HG02870 (cell line): ENCODE measurements around the gene TTC3.
A peak's percentile ranks its signal among the peaks of the same experiment; 100 is the strongest.
"Not testable (repeated sequence)": the region's sequence is repeated elsewhere in the genome, so short reads cannot be mapped to it uniquely, and the experiment has no call there.

Experiments
- ATAC-seq: cut with Tn5 transposase; IDR thresholded peaks from one replicate; pipeline ENCODE4 v1.9.1; 2021; ENCODE audit warnings: mild to moderate bottlenecking, moderate library complexity; ENCODE audit not compliant: unreplicated experiment

Gene TTC3, protein sequence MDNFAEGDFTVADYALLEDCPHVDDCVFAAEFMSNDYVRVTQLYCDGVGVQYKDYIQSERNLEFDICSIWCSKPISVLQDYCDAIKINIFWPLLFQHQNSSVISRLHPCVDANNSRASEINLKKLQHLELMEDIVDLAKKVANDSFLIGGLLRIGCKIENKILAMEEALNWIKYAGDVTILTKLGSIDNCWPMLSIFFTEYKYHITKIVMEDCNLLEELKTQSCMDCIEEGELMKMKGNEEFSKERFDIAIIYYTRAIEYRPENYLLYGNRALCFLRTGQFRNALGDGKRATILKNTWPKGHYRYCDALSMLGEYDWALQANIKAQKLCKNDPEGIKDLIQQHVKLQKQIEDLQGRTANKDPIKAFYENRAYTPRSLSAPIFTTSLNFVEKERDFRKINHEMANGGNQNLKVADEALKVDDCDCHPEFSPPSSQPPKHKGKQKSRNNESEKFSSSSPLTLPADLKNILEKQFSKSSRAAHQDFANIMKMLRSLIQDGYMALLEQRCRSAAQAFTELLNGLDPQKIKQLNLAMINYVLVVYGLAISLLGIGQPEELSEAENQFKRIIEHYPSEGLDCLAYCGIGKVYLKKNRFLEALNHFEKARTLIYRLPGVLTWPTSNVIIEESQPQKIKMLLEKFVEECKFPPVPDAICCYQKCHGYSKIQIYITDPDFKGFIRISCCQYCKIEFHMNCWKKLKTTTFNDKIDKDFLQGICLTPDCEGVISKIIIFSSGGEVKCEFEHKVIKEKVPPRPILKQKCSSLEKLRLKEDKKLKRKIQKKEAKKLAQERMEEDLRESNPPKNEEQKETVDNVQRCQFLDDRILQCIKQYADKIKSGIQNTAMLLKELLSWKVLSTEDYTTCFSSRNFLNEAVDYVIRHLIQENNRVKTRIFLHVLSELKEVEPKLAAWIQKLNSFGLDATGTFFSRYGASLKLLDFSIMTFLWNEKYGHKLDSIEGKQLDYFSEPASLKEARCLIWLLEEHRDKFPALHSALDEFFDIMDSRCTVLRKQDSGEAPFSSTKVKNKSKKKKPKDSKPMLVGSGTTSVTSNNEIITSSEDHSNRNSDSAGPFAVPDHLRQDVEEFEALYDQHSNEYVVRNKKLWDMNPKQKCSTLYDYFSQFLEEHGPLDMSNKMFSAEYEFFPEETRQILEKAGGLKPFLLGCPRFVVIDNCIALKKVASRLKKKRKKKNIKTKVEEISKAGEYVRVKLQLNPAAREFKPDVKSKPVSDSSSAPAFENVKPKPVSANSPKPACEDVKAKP (N-terminal part only)

DNA sequence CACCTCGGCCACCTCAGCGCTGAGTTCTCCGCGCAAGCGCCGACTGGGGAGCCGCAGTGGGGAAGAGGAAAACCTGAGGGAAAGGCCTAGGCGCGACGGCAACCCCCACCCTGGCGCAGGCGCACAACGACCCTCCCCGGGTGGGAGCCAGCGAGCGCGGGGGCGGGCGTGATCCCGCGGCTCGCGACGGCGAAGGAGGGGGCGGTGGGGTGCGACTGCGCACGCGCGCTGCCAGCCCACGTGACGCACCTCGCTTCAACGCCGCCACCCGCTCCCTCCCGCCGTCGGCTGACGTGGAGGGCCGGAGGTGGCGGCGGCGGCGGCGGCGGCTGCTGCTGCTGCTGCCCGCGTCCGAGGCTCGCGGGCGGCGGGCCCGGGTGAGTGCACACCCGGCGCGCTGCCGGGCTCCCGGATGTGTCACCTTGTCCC is at the start of gene TTC3, which contains the start of gene PIGP:
Gene TTC3 (plus strand): TSS at position 267 of the 429 bp plus-strand sequence. CDS start 14,004 bp downstream, outside the sequence.
Gene PIGP (minus strand): TSS at position 84 of the 429 bp plus-strand sequence. CDS start 556 bp downstream, outside the sequence.
- ATAC-seq = peak; percentile 62

DNA sequence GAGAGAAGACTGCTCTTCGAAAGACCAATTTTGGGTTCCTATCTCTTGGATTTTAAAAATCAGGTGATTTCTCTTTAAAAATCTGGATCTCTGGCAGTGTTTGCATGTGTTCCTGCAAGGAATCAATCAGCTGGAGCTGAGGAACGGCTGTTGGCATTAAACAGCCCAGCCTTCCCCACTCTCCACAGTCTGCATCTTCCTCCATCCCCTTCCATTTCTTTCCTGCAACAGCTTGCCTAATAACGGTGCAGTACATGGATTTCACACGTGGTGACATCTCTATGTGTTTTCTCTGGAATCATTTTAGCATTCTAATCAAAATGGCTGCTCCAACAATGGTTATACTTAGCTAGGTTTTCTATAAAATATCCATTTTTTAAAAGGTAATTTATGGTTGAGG is 46.6 kb upstream of the TTC3 start:
- no peak for ATAC-seq

DNA sequence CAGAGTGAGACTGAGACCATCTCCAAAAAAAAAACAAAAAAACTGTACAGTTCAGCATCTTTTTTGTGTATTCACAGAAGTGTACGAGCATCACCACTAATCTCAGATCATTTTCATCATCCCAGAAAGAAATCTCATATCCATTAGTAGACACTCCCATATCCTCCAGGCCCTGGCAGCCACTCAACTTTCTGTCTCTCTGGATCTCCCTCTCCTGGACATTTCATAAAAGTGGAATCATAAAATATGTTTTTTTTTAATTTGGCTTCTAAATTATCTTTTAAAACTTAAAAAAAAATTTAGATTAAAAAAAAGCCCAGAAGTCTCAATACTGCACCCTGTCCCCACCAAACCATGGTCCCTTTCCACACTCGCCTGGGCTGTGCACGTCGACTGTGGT is 44.5 kb upstream of the TTC3 start:
- ATAC-seq = no peak

DNA sequence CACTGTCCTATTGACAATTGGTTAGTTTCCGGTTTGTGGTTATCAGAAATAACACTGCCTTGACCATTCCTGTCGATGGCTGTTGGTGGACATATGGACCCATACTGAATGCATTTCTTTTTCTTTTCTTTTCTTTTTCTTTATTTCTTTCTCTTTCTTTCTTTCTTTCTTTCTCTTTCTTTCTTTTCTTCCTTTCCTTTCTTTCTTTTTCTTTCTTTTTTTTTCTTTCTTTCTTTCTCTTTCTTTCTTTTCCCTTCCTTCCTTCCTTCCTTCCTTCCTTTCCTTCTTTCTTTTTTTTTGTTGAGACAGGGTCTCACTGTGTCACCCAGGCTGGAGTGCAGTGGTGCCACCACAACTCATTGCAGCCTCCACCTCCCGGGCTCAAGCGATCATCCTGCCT is 42.2 kb upstream of the TTC3 start:
- ATAC-seq = no peak

DNA sequence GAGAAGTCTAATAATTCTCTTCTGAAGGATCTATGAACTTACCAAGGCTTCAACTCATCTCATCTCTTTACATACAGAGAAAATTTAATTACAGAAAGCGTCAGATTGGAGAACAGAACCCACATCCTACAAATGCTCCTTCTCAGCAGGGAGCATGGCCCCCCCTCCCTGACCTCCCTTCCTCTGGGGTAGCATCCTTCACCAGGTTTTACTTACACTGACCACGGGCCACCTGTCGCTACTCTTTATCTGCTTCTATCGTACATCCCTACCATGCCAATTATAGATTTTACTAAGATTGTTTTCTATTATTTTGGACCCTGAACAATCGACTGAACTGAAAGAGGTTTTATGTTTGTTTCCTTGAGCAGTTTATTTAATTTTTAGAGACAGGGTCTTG is 40.8 kb upstream of the TTC3 start:
- ATAC-seq = no peak

DNA sequence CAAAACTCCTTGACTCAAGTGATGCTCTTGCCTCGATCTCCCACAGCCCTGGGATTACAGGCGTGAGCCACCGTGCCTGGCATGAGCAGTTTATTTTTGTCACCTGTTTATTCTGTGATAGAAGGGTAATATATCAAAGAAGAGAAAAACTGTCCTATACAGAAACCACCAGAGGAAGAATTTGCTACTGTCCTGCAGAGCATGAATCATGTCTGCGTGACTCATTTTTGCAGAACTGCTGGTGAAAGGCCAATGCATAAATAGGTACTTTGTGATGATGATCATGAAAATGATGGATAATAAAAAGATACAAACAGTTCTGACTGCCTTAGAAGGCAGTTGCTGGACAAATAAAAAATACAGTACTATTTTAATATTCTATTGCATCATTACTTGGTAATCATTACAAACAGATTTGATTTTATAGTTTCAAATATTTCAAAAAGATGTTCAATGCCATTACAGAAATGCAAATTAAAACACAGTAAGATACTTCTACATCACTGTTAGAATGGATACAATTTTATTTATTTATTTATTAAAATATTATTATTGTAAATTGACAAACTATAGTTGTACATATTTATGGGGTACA is 40.1 kb upstream of the TTC3 start:
- ATAC-seq = no peak

DNA sequence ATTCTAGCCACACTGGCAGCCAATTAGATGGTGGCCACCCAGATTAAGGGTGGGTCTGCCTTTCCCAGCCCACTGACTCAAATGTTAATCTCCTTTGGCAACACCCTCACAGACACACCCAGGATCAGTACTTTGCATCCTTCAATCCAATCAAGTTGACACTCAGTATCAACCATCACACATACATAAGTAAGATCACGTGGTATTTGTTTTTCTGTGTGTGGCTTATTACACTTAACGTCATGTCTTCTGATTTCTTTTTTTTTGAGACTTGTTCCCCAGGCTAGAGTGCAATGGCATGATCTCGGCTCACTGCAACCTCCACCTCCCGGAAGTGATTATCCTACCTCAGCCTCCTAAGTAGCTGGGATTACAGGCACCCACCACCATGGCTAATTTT is 38.7 kb upstream of the TTC3 start:
- not testable (repeated sequence) for ATAC-seq

DNA sequence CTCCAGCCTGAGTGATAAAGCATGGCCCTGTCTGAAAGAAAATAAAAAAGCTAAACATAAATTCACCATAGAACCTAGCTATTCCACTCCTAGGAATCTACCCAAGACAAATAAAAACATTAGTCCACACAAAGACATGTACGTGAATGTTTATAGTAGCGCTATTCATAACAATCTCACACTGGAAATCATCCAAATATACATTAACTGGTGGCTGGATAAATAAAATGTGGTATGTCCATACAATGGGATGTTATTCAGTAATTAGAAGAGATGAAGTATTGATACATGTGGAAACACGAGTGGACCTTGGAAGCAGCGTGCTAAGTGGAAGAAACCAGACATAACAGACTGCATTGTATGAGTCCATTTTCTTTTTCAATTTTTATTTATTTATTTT is 36.9 kb upstream of the TTC3 start:
- ATAC-seq = no peak

DNA sequence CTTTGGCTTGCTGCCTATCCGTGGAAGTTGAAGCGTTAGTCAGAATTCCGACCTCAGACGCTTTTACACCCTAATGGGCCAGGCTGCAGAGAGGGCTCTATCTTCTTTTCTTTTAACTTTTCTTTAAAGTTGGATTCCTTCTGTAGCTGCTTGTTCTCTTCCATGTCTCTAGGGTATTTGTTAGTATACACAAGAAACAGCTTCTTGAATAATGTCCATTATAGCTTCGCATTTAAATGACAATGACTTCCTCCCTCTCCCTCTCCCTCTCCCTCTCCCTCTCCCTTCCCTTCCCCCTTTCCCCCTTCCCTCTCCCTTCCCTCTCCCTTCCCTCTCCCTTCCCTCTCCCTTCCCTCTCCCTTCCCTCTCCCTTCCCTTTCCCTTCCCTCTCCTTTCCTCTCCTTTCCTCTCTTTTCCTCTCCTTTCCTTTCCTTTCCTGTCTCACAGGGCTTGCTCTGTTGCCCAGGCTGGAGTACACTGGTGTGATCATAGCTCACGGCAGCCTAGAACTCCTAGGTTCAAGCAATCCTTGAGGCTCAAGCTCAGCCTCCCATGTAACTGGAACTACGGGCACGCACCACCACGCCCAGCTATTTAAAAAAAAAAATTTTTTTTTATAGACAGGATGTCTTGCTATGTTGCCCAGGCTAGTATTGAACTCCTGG is 33.5 kb upstream of the TTC3 start:
- ATAC-seq = no peak

DNA sequence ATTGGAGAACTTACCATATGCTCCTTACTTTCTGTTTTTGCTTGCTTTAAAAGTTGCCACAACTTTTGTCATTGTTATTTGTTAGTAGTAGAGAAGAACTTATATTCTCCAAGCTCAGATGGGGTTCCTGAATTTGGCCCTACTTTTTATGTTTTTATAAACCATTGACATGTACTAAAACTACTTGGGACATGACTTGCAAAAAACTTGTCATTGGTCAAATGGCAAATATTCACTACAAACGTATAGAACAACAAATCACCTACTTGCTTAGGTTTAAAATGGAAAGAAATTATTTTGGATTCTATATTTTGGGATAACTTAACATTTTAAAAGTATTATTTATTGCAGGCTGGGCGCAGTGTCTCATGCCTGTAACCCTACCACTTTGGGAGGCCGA is 32.8 kb upstream of the TTC3 start:
- no peak for ATAC-seq

DNA sequence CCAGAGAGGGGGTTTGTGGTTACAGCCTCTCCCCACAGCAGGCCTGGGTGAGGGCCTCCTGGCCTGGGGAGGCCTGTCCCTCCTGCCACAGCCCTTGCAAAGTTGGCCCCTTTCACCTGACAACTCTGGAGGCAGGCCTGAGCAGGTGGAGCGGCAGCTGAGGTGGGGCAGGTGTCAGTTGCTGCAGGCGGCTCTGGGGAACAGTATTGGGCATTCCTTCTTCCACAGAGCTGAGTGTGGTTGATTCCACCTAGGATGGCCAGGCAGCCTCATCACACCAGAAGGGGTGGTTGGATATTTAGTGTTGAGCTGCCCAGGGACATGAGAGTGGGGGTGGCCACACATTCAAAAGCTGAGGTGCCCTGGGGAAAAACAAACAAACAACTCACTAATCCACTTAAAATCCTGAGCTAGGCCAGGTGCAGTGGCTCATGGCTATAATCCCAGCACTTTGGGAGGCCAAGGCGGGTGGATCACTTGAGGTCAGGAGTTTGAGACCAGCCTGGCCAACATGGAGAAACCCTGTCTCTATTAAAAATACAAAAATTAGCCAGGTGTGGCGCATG is 31.3 kb upstream of the TTC3 start:
- ATAC-seq = no peak

DNA sequence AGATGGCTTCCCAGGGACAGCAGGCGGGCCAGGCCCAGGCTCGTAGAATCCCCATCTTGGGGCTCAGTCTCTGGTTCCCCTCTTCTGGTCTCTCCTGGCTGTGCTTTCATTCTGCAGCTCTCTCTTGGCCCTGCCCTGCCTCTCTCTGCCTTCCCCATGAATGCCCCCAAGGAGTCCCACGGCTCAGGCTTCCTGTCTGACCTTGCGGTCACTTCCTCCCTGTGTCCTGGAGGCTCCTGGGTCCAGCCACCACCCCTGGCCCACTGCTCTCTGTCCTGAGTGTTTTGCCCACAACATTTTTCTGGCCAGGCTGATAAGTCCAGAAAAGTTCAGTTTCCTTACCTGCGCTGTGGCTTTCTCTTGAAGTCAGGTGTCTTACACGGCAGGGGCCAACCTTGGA is 29.2 kb upstream of the TTC3 start:
- ATAC-seq = no peak

DNA sequence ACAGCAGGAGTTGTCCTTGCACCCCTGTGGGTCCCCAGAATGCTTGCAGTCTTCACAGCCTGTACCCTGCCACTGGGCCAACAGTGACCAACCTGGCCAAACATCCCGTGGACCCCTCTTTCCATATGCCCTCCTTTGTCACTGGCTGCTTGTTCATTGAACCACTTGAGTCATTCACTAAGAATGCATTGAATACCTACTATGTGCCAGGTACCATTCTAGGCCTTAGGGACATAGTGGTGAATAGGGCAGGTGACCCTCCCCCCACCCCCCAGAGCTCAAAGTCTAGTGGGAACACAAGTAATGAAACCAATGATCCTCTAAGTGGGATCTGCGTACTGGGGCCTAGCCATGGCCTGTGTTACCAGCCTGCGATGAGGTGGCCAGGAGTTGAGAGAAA is 28.4 kb upstream of the TTC3 start:
- no peak for ATAC-seq

DNA sequence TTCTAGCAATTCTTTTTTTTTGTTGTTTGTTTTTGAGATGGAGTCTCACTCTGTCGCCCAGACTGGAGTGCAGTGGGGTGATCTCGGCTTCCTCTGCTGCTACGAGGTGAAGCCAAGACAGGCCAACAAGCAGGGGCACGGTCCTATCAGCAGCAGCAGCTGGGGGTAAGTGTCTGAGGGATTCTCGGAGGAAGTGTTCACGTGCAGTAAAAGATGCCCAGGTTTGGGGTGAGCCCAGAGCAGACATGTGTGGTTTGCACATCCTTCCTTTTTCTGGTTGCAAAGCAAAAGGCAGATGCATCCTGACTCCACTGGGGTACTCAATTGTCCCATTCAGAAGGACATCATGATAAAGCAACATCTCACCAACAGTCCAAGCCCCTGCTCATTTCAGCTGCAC is 27.9 kb upstream of the TTC3 start:
- ATAC-seq = no peak

DNA sequence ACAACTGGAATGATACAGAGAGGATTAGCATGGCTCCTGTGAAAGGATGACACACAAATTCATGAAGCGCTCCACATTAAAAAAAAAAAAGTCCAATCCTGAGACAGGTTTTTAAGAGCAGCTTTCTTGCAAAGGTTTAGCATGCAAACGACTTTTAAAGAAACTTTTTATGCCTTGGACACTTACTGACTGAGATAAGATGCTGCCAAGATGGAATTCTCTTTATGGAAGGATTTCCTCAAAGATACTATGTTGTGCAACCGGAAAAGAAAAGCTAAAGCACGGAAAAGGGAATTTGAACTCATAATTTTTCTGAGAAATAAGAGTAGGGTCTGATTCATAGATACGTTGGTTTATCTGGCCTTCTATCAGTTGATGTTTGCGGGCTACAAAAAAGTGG is 27.5 kb upstream of the TTC3 start:
- ATAC-seq = no peak

DNA sequence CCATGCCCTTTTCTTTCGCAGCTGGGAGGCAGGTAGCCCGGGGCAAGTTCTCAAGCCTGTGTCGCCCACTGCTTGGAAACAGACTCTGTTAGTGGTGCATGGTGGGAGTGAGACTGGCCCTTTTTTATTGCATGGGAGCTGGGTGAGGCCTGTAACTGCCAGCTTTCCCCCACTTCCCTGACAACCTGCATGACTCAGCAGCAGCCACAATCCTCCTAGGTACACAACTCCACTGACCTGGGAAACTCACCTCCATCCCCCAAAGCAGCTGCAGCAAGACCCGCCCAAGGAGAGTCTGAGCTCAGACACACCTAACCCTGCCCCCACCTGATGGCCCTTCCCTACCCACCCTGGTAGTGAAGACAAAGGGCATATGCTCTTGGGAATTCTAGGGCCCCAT is 26.0 kb upstream of the TTC3 start:
- no peak for ATAC-seq

DNA sequence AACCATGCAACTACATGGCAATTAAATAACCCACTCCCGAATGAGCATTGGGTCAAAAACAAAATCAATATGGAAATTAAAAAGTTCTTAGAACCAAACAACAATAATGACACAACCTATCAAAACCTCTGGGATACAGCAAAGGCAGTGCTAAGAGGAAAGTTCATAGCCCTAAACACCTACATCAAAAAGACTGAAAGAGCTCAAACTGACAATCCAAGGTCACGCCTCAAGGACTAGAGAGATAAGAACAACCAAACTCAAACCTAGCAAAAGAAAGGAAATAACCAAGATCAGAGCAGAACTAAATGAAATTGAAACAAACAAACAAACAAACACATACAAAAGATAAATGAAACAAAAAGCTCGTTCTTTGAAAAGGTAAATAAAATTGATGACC is 23.3 kb upstream of the TTC3 start:
- not testable (repeated sequence) for ATAC-seq

DNA sequence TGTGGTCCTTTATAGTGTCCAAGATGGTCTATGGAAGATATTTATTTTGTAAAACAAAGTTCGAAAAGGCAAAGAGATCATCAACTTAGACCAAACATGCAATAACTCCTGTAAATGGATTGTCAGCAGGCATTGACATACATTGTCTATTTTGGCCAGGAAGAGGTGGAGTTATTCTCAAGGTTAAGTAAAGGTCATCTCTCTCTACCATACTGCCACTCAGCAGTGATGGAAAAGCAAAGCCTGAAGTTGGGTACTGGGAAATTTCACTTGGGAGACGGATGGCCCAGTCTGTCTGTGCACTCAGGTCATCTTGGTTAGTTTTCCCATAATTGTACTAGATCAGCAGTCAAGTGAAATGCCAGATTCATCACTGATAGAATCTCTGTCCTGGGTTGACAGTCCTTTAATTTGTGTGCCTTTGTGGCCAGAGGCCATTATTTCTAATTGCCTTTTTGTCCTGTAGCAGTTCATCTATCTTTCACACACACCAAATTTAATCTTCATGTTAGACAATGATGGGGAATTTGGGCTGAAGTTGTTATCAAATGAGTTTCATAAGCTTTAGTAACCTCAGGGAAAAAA is 17.7 kb upstream of the TTC3 start:
- ATAC-seq = no peak

DNA sequence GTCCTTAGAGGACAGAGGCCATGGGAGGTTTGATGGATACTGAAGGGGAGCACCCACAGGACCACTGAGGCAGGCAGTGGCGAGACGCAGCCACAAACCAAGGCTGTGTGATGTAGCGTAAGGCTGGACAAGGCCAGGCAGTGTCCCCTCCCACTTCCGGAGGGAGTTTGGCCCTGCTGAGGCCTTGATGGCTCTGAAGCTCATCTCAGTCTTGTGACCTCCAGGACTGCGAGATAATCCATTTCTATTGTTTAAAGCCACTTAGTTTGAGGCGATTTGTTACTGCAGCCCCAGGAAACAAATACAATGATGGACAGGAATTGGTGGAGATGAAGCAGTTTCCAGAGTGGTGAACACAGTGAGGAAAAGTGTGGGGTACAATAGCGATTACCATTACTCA is 15.4 kb upstream of the TTC3 start:
- ATAC-seq = no peak
